NCI-H1694 treated with DMSO at 0.1 percent for 48 hours (cell line): ENCODE data around the gene C4B.
"Not testable (repeated sequence)": the region's sequence is repeated elsewhere in the genome, so short reads cannot be mapped to it uniquely, and the experiment has no call there.

Experiments used
- DNase-seq: peaks from one replicate; lab custom pipeline; 2025; lab: John Stamatoyannopoulos, UW

Gene C4B

DNA sequence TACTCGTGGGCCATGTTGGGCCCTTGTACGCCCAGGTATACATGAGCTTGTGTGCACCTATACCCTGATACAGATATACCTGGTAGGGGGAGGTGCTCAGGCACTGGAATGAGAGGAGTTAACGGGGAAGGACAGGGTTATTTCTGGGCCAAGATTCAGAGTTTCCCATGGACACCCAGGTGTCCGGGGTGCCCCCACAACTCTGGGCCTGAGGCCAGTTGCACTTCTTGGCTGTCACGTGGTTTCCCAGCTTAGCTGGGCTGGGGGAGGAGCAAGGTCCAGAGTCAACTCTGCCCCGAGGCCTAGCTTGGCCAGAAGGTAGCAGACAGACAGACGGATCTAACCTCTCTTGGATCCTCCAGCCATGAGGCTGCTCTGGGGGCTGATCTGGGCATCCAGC lies 32.9 kb upstream of the C4B start, which contains the start of gene C4A:
Gene C4A (plus strand): TSS at position 314 of the 400 bp plus-strand sequence. CDS start 51 bp downstream, at position 365.
- not testable (repeated sequence) for DNase-seq

DNA sequence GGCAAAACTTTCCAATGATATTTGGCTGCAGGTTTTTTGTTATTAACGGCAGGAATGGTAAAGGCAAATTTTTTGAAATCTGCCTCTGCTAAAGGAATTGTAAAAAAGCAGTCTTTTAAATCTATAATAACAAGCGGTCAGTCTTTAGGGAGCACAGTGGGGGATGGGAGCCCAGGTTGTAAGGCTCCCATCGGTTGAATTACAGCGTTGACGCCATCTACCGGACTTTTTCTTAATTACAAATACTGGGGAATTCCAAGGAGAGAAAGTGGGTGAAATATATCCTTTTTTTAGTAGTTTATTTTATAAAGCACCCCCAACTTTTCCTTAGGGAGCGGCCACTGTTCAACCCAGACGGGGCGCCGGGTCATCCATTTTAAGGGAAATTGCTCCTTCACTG lies 25.2 kb upstream of the C4B start:
- DNase-seq = not testable (repeated sequence)

DNA sequence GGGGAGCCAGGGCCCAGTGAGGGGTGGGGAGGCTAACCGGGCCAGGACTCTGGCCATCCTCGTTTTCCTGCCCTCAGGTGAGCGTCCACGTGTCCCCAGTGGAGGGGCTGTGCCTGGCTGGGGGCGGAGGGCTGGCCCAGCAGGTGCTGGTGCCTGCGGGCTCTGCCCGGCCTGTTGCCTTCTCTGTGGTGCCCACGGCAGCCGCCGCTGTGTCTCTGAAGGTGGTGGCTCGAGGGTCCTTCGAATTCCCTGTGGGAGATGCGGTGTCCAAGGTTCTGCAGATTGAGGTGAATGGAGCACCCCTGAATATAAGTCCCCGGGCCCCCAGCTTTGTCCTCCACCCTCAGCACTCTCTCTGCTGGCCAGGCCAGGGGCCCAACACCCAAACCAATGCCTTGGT lies 20.2 kb upstream of the C4B start:
- DNase-seq = not testable (repeated sequence)

DNA sequence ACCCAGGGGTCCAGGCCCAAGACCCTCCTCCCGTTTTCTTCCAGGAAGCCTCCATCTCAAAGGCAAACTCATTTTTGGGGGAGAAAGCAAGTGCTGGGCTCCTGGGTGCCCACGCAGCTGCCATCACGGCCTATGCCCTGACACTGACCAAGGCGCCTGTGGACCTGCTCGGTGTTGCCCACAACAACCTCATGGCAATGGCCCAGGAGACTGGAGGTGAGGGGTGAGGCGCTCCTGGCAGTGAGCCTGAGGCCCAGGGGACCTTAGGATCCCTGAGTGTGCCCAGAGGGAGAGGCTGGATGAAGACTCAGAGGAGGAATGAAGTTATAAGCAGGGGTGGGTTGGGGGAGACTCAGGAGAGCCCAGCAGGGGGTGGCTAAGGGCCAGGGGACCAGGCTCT lies 18.2 kb upstream of the C4B start:
- DNase-seq = not testable (repeated sequence)

DNA sequence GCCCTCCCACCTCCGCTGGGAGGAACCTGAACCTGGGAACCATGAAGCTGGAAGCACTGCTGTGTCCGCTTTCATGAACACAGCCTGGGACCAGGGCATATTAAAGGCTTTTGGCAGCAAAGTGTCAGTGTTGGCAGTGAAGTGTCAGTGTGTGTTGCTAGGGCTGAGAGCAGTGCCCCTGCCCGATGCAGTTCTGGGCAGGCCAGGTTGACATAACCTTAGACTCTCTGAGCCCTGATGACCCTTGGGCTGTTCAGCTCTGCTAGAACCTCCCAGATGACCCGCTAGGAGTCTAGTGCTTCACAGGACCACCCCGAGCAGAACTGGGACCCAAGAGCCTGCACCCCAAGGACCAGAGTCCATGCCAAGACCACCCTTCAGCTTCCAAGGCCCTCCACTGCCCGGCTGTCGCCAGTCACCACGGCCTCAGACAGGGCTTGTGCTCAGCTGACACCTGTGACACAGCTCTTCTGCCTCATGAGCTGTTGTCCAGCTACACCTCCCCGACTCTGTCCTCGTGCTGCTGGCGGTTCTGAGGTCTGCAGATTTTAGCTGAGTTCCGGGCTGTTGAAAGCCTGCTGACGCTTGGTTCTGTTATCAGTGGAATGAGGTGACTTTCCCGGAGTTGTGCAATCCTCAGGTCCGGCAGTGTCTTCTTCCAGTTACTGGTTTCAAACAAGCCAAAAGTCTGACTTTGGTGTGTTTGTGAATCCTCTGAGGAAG lies 11.9 kb upstream of the C4B start:
- DNase-seq = not testable (repeated sequence)

DNA sequence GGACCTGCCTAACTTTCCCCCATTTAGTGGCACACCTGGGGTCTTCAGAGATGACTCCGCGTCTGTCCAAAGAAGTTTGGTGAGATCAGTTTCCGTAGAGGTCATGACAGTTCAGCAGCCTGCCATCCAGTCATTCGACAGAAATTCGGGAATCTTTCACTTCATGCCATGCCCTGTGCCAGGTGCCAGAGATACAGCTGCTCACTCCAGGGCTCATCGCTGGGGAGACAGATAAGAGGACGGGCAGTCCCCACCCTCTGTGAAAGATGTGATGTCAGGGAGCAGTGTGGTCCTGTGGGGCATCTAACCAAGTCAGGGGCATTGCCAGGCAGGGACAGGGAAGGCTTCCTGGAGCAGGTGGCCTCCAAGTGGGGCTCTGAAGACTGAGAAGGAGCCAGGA lies 11.3 kb upstream of the C4B start:
- not testable (repeated sequence) for DNase-seq

DNA sequence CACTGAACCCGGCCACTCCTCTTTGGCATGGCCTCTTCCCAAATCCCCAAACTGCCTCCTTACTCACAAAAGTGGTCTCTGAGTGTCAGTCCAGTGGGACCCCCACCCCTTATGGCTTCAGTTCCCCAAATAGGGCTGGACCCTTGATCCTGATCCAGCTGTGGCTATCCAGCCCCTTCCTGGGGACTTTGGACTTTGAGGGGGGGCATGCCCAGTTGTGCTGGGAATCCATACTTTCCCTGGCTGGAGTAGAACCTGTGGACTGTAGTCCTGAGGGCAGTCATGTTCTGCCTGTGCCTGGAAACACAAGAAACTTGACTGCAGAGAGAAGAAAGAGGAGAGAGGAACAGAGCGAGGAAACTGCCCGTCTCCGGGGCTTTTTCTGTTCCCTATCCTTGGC lies 10.2 kb upstream of the C4B start:
- not testable (repeated sequence) for DNase-seq

DNA sequence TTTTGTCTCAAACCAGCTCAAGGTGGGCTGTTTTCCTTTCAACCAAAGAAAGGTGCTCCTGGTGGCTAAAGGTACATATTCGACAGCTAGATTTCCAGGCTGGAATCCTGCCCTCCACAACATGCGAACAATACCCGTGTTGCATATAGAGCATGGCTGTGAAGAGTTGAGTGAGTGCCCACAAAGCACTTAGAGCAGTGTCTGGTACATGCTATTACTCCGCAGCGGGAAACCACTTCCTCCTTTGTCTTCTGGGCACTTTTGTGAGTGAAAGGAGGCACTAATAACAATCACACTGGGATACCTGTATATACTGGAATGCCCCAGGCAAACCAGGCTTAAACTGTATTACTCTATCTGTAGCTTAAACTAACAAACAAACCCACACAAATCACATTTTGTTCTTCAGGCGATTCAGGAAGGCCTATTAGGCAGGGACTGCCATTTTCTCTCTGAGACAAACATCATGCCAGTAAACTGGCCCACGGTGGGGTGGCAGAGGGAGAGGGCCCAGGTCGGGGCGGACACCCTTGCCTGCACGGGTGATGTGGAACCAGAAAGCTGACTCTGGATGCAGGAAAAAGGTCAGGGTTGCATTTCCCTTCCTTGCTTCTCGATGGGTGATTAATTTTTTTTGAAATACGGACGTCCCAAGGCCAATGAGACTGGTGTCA lies 9.6 kb upstream of the C4B start:
- not testable (repeated sequence) for DNase-seq

DNA sequence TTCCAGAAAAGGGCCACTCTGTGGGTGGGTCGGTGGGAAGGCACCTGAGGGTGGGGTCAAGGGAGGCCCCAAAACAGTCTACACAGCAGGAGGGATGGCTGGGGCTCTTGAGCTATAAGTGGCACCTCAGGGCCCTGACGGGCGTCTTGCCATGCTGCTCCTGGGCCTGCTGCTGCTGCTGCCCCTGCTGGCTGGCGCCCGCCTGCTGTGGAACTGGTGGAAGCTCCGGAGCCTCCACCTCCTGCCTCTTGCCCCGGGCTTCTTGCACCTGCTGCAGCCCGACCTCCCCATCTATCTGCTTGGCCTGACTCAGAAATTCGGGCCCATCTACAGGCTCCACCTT lies 9.1 kb upstream of the C4B start:
- DNase-seq = not testable (repeated sequence)

DNA sequence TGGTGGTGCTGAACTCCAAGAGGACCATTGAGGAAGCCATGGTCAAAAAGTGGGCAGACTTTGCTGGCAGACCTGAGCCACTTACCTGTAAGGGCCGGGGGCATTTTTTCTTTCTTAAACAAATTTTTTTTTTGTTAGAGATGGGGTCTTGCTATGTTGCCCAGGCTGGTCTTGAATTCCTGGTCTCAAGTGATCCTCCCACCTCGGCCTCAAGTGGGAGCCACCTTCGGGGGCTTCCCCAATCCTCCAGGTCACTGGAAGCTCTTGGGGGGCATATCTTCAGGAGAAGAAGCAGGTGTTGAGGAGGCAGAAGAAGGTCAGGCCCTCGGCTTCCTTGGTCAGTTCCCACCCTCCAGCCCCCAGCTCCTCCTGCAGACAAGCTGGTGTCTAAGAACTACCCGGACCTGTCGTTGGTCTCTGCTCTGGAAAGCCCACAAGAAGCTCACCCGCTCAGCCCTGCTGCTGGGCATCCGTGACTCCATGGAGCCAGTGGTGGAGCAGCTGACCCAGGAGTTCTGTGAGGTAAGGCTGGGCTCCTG lies 8.5 kb upstream of the C4B start:
- DNase-seq = not testable (repeated sequence)

DNA sequence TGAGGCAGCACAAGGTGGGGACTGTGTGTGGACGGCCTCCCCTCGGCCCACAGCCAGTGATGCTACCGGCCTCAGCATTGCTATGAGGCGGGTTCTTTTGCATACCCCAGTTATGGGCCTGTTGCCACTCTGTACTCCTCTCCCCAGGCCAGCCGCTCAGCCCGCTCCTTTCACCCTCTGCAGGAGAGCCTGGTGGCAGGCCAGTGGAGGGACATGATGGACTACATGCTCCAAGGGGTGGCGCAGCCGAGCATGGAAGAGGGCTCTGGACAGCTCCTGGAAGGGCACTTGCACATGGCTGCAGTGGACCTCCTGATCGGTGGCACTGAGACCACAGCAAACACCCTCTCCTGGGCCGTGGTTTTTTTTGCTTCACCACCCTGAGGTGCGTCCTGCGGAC lies 7.5 kb upstream of the C4B start:
- not testable (repeated sequence) for DNase-seq

DNA sequence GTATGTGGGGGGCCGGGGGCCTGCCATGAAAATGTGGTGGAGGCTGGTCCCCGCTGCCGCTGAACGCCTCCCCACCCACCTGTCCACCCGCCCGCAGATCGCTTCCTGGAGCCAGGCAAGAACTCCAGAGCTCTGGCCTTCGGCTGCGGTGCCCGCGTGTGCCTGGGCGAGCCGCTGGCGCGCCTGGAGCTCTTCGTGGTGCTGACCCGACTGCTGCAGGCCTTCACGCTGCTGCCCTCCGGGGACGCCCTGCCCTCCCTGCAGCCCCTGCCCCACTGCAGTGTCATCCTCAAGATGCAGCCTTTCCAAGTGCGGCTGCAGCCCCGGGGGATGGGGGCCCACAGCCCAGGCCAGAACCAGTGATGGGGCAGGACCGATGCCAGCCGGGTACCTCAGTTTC lies 6.6 kb upstream of the C4B start:
- not testable (repeated sequence) for DNase-seq

DNA sequence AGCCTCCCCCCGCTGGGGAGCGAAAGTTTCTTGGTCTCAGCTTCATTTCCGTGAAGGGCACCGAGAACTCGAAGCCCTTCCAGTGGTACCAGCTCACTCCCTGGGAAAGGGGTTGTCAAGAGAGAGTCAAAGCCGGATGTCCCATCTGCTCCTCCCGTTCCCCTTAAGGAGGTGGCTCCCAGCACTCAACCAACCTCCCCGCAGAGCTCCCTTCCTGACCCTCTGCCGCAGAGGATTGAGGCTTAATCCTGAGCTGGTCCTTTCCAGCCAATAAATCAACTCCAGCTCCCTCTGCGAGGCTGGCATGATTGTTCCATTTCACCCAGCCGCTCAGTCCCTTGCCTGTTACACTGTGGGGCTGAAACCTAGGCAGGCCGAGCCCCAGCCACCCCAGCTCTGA lies 6.0 kb upstream of the C4B start:
- DNase-seq = not testable (repeated sequence)

DNA sequence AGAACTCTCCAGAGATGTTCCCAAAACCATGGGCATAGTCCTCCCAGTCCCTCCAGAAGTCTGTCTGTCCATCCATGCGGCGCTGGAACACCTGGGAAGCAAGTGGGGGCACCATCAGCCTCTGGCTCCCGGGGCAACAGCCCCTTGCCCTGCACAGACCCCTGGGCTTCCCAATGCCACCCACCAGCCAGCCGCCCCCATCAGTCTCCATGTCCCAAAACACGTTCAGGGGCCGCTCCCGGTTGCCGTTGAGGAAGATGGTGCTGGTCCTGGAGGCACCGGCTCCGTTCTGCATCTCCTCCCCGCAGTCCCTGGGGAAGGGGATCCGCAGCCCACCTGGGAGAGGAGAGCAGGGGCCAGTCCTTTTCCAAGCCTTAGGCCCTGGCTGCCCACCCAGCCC lies 5.1 kb upstream of the C4B start:
- not testable (repeated sequence) for DNase-seq

DNA sequence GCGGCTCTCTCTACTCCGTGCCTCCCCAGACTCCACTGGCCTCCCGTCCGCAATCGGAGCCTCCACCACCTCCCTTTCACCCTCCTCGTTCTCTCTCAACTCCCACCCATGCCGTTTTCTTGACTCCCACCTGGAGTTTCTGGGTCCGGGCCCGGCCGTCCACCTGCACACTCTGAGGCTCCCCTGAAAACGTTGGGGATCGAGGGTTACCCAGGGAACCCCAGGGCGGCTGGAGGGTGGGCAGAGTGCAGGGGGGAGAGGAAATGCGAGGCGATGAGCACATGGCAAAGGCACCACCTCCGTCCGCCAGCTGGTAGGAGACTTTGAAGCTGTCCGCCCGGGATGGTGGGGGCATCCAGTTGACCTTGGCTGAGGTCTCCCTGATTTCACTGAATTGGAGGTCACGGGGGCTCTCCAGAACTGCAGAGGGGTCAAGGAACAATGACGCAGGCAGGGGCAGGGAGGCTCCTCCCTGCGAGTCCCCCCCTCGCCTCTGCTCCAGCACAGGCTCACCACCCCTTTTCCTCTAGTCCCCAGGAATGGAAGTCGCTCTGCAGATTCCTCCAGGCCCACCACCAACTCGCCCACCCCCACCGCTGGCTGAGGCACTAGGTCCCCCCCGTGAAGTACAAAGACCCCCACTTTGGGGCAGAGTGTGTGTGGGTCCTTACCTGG lies 3.6 kb upstream of the C4B start:
- DNase-seq = not testable (repeated sequence)

DNA sequence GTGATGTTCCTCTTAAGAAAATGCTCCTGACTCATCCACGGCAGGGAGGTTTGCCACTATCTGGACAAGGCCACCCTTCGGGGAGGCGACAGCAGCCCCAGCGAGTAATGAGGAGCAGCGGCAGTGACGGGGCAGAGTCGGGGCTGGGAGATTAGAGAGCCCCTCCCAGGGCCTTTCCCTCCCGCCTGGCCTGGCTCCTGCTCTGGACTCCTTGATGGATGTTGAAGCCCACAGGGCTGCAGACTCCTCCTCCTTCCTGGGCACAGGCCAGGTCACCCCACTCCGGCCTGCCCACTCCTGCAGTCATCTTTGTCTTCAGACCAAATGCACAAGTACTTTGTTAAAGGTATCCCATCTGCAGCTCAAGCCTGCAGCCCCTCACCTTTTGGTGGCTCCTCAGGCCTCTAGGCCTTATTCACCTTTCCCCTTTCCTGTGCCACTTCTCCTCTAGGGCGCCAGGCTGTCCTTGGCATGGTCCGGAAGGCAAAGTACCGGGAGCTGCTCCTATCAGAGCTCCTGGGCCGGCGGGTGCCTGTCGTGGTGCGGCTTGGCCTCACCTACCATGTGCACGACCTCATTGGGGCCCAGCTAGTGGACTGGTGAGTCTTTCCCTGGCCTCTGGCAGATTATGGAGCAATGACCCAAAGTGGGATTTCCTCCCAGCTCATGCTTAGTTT lies 1.5 kb upstream of the C4B start:
- DNase-seq = not testable (repeated sequence)

DNA sequence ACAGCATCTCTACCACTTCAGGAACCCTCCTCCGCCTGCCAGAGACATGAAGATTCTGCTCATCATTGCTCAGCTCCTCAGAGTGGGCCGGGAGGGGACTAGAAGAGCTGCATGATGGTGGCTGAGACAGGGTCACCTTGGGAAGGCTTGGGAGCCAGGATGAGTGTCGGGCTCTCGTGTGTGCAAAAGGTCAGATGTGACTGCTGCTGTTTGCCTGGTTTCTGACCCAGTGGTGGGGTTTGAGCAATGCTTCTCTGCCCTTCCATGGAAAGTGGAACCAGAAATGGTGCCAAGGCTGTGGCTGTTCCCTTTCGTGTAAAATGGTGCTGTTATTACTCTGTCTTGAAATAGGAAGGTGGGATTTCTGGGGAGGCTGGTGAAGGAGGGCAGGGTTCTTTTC lies 857 bp upstream of the C4B start:
- DNase-seq = not testable (repeated sequence)

DNA sequence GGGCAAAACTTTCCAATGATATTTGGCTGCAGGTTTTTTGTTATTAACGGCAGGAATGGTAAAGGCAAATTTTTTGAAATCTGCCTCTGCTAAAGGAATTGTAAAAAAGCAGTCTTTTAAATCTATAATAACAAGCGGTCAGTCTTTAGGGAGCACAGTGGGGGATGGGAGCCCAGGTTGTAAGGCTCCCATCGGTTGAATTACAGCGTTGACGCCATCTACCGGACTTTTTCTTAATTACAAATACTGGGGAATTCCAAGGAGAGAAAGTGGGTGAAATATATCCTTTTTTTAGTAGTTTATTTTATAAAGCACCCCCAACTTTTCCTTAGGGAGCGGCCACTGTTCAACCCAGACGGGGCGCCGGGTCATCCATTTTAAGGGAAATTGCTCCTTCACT lies 7.5 kb downstream of the C4B start:
- not testable (repeated sequence) for DNase-seq

DNA sequence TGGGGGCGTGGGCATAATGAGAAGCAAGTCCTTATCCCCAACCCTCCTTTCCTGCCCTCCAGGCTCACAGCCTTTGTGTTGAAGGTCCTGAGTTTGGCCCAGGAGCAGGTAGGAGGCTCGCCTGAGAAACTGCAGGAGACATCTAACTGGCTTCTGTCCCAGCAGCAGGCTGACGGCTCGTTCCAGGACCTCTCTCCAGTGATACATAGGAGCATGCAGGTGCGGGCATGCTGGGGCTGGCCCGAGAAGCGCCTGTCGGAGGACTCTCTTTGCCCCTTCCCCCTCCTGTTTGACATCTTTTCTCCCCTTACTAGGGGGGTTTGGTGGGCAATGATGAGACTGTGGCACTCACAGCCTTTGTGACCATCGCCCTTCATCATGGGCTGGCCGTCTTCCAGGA lies 14.0 kb downstream of the C4B start:
- not testable (repeated sequence) for DNase-seq

DNA sequence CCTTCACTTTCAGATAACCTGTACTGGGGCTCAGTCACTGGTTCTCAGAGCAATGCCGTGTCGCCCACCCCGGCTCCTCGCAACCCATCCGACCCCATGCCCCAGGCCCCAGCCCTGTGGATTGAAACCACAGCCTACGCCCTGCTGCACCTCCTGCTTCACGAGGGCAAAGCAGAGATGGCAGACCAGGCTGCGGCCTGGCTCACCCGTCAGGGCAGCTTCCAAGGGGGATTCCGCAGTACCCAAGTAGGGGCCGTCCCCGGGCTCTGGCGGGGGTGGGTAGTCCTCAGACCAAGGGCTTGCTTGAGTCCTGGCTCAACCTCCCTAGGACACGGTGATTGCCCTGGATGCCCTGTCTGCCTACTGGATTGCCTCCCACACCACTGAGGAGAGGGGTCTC lies 15.0 kb downstream of the C4B start:
- not testable (repeated sequence) for DNase-seq

DNA sequence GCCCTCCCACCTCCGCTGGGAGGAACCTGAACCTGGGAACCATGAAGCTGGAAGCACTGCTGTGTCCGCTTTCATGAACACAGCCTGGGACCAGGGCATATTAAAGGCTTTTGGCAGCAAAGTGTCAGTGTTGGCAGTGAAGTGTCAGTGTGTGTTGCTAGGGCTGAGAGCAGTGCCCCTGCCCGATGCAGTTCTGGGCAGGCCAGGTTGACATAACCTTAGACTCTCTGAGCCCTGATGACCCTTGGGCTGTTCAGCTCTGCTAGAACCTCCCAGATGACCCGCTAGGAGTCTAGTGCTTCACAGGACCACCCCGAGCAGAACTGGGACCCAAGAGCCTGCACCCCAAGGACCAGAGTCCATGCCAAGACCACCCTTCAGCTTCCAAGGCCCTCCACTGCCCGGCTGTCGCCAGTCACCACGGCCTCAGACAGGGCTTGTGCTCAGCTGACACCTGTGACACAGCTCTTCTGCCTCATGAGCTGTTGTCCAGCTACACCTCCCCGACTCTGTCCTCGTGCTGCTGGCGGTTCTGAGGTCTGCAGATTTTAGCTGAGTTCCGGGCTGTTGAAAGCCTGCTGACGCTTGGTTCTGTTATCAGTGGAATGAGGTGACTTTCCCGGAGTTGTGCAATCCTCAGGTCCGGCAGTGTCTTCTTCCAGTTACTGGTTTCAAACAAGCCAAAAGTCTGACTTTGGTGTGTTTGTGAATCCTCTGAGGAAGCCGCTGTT lies 20.9 kb downstream of the C4B start:
- DNase-seq = not testable (repeated sequence)
